CD4-positive, alpha-beta T cell (primary cell): ENCODE measurements around the gene KCNK1. TPM values are rescaled to one million over a fixed set of nuclear protein-coding genes. Genes with fewer than 3 reads are reported as not detected.

Experiments
- ATAC-seq: fragments of 200-7000 bp; cut with Tn5 transposase; one replicate; pipeline ENCODE4 v1.10.0; 2022; ENCODE audit warnings: mild to moderate bottlenecking; ENCODE audit not compliant: poor library complexity
- CTCF ChIA-PET: fragments of 350-600 bp; sonication (Branson Sonifier 250); formaldehyde crosslinking; loops from one replicate; lab custom pipeline; 2021; ENCODE audit warnings: antibody characterized with exemption, inconsistent platforms; lab: Charles Lee
- POLR2A ChIA-PET: fragments of 350-600 bp; sonication (Branson Sonifier 250); formaldehyde crosslinking; loops from one replicate; lab custom pipeline; 2021; ENCODE audit warnings: antibody characterized with exemption, inconsistent platforms; lab: Charles Lee
- DNase-seq, 14 experiments: peaks; one replicate each; pipeline ENCODE4 v3.0.0-alpha.2; 2013 to 2020; ENCODE audit warnings: mixed read lengths in 2 of 14
- H3K27ac ChIP-seq, 2 donors: one replicate each; pipeline versions ENCODE4 v1.5.1 to v1.7.0; 2013; ENCODE audit warnings: low read length in 2 of 2, low read depth in 1 of 2, mild to moderate bottlenecking in 1 of 2
- H3K27me3 ChIP-seq, 2 experiments: 1 replicate in 1 of 2; 2 replicates in 1 of 2; pipeline versions ENCODE4 v1.6.1 to v1.7.0; 2013; ENCODE audit warnings: low read length in 2 of 2, control low read depth in 1 of 2, mild to moderate bottlenecking in 1 of 2, moderate library complexity in 1 of 2; ENCODE audit not compliant: insufficient read depth in 2 of 2, control insufficient read depth in 1 of 2
- H3K36me3 ChIP-seq: one replicate; pipeline ENCODE4 v1.6.1; 2013; ENCODE audit warnings: low read length, control low read depth; ENCODE audit not compliant: insufficient read depth
- H3K4me1 ChIP-seq: one replicate; pipeline ENCODE4 v1.6.1; 2013; ENCODE audit warnings: low read length, control low read depth; ENCODE audit not compliant: insufficient read depth
- H3K4me3 ChIP-seq: one replicate; pipeline ENCODE4 v1.5.1; 2013; ENCODE audit warnings: mild to moderate bottlenecking, low read length, moderate library complexity
- H3K9me3 ChIP-seq, 2 experiments: 1 replicate in 1 of 2; 2 replicates in 1 of 2; pipeline versions ENCODE4 v1.6.1 to v1.7.0; 2013; ENCODE audit warnings: low read length in 2 of 2, mild to moderate bottlenecking in 2 of 2, control low read depth in 1 of 2, moderate library complexity in 1 of 2; ENCODE audit not compliant: control insufficient read depth in 1 of 2, insufficient read depth in 1 of 2
- H3K27ac Mint-ChIP-seq: one replicate; pipeline ENCODE4 v1.8.0; 2020; ENCODE audit warnings: mixed read lengths
- H3K27me3 Mint-ChIP-seq: one replicate; pipeline ENCODE4 v1.8.0; 2021; ENCODE audit warnings: mixed read lengths
- H3K36me3 Mint-ChIP-seq: one replicate; pipeline ENCODE4 v1.8.0; 2021; ENCODE audit warnings: low read depth, mixed read lengths
- H3K4me1 Mint-ChIP-seq: one replicate; pipeline ENCODE4 v1.8.0; 2021; ENCODE audit warnings: low read depth, mixed read lengths
- H3K4me3 Mint-ChIP-seq: one replicate; pipeline ENCODE4 v1.8.0; 2020; ENCODE audit warnings: mild to moderate bottlenecking, mixed read lengths
- H3K9me3 Mint-ChIP-seq: one replicate; pipeline ENCODE4 v1.8.0; 2020; ENCODE audit warnings: mixed read lengths
- CTCF ChIP-seq: fragments of 200-600 bp; IDR thresholded peaks from one replicate; pipeline ENCODE4 v1.8.0; 2022; ENCODE audit warnings: antibody characterized with exemption, mild to moderate bottlenecking
- intact Hi-C, 2 experiments: fragments of 100-400 bp; cut with DNase I in 1 of 2; cut with micrococcal nuclease in 1 of 2; formaldehyde crosslinking; loops; one replicate each; pipeline versions ENCODE4 v1.15.1 to v1.9.0; 2023 to 2025; cut with DNase I, micrococcal nuclease
- total RNA-seq, 174 experiments: library from RNA in 2 of 174; stranded (reverse) in 2 of 174; gene quantifications; one replicate each; pipeline ENCODE4 v1.2.3 and lab custom pipeline; 2021 to 2026

KCNK1 gene
- total RNA-seq, 2 experiments from 2014 or later: not detected

- H3K27ac Mint-ChIP-seq: no peak overlapping the region
These were observed 75.3 kb downstream of the KCNK1 start for GRCh38 chr1:233689017-233689747.

GRCh38 chr1:233689748-233690254 is 75.9 kb downstream of the KCNK1 start:
- DNase-seq (no peak), ATAC-seq (no peak)
- intact Hi-C loops: no loop called here
- Histone ChIP-seq H3K36me3 (no peaks in the 10 kb centered on the region), H3K4me3 (no peak overlapping the region), H3K4me1 (no peaks in the 10 kb centered on the region), H3K9me3 (no peaks in the 10 kb centered on the region), H3K27ac (no peak overlapping the region), H3K27me3 (peaks cover 0 to 2% of the 10 kb centered on the region in 2 experiments)
- TF ChIP-seq CTCF: no peak
- H3K9me3 Mint-ChIP-seq: no peaks in the 10 kb centered on the region
- H3K36me3 Mint-ChIP-seq: no peaks in the 10 kb centered on the region
- ChIA-PET CTCF (no interaction called here), POLR2A (no interaction called here)
- H3K27ac Mint-ChIP-seq: no peak overlapping the region
- no peak overlapping the region for H3K4me3 Mint-ChIP-seq
- peaks cover 18% of the 10 kb centered on the region for H3K27me3 Mint-ChIP-seq
- no peaks in the 10 kb centered on the region for H3K4me1 Mint-ChIP-seq

More at GRCh38 chr1:233689017-233689747, 75.3 kb downstream of the KCNK1 start:
- Mint-ChIP-seq H3K27me3 (peaks cover 18% of the 10 kb centered on the region), H3K9me3 (no peaks in the 10 kb centered on the region), H3K4me1 (no peaks in the 10 kb centered on the region), H3K36me3 (no peaks in the 10 kb centered on the region), H3K4me3 (no peak overlapping the region)
- Histone ChIP-seq H3K36me3 (no peaks in the 10 kb centered on the region), H3K9me3 (no peaks in the 10 kb centered on the region), H3K4me3 (no peak overlapping the region), H3K27me3 (peaks cover 0 to 2% of the 10 kb centered on the region in 2 experiments), H3K27ac (no peak overlapping the region), H3K4me1 (no peaks in the 10 kb centered on the region)
- intact Hi-C loops: no loop called here
- ChIA-PET CTCF (no interaction called here), POLR2A (no interaction called here)
- DNase-seq (no peak), ATAC-seq (no peak)
- TF ChIP-seq CTCF: no peak

GRCh38 chr1:233695901-233696300 is 82.0 kb downstream of the KCNK1 start:
- POLR2A ChIA-PET: no interaction called here
- Mint-ChIP-seq H3K27ac (no peak overlapping the region), H3K27me3 (peaks cover 34% of the 10 kb centered on the region), H3K4me1 (no peaks in the 10 kb centered on the region), H3K36me3 (no peaks in the 10 kb centered on the region), H3K9me3 (peaks cover 2% of the 10 kb centered on the region), H3K4me3 (no peak overlapping the region)
- no peak for TF ChIP-seq CTCF
- no peaks in the 10 kb centered on the region for H3K4me1 ChIP-seq
- DNase-seq (no peak), ATAC-seq (no peak)
- peaks cover 0 to 5% of the 10 kb centered on the region in 2 experiments for H3K9me3 ChIP-seq
- intact Hi-C loops: no loop called here
- no peak overlapping the region for H3K4me3 ChIP-seq
- H3K27ac ChIP-seq: no peak overlapping the region
- CTCF ChIA-PET: no interaction called here
- H3K27me3 ChIP-seq: peaks cover 2 to 13% of the 10 kb centered on the region in 2 experiments
- no peaks in the 10 kb centered on the region for H3K36me3 ChIP-seq
